GM18858 (cell line): ENCODE measurements around the gene FUCA2.

Source experiments
- ATAC-seq: cut with Tn5 transposase; IDR thresholded peaks from one replicate; pipeline ENCODE4 v1.9.1; 2021; ENCODE audit not compliant: unreplicated experiment

The FUCA2 gene

GRCh38 chr6:143510991-143511891 is at the start of gene FUCA2:
Gene FUCA2 (minus strand): TSS chr6:143511720. CDS start chr6:143511634, 86 bp downstream.
- peak; percentile 44 for ATAC-seq

DNA sequence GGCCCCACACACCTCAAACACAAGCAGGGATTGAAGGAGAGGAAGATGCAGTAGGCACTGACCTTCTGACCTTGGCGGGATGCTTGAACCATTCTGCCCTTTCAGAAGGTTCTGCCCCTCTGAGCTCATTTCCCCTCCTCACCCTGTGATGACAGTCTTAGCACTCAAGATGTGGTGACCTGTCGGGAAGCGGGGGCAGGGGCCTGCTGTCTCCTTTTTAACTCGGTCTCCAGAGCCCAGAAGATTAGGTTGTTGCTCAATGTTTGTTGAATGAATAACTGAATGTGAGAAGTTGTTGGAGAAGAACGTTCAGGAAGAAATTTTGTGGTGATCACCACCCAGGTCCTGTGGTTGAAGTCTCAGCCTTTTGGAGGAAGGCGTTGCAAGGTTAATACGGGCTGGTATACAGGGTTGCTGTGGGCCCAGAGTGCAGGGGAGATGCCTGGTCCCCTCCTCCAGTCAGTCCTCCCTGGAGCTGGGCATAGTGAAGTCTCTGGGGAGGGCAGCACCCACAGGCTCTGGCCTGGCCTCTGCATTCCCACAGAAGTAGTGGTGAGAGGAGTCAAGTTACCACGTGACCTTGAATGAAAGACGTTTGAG is 49.7 kb upstream of the FUCA2 start:
- no peak for ATAC-seq

- ATAC-seq: no peak
These were observed 47.6 kb upstream of the FUCA2 start for GRCh38 chr6:143559051-143559660.

- ATAC-seq: no peak
These were observed 45.0 kb upstream of the FUCA2 start for GRCh38 chr6:143556529-143556928.

DNA sequence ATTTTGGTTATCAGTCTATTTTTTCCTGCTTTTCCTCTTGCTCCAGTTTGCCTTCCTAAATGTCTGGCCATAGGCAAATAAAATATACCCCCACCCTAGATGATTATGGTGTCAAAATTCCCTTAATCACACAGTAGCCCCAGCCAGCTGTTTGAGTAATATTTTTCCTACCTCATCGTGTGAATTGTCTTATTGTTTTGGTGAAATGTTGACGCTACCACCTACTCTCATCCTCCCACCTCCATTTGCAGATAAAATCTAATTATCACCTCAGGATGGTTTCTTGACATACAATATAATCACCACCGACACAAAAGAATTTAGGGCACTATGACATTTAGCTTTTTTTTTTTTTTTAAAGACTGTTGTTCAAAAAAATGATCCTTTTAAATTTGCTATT is 44.1 kb upstream of the FUCA2 start:
- ATAC-seq: no peak

DNA sequence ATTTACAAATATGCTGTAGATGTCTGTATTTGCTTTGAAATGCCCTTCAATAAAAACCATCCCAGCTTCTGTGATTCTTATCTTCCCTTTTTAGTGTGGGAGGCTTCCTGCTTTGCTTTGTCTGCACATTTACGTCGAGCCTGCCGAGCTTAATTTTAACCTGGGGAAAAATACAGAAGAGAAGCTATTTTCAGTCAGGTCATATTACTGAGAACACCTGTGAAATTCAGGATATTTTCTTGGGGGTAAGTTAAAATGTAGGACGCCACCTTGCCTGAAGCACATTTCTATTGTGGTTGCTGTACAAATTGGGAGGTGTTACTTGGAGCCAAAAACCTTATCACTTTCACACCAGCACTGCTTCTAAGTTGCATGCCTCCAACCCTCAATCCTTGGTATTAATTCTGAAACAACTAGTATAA is 43.6 kb upstream of the FUCA2 start:
- no peak for ATAC-seq

GRCh38 chr6:143553337-143553736 is 41.8 kb upstream of the FUCA2 start:
- no peak for ATAC-seq

- ATAC-seq: peak; percentile 38
These were observed 38.4 kb upstream of the FUCA2 start for GRCh38 chr6:143549949-143550268.

GRCh38 chr6:143549221-143549948 is 37.9 kb upstream of the FUCA2 start:
- ATAC-seq: peak; percentile 61

- no peak for ATAC-seq
These were observed 35.1 kb upstream of the FUCA2 start for GRCh38 chr6:143546599-143546998.

GRCh38 chr6:143545976-143546547 is 34.5 kb upstream of the FUCA2 start:
- no peak for ATAC-seq

DNA sequence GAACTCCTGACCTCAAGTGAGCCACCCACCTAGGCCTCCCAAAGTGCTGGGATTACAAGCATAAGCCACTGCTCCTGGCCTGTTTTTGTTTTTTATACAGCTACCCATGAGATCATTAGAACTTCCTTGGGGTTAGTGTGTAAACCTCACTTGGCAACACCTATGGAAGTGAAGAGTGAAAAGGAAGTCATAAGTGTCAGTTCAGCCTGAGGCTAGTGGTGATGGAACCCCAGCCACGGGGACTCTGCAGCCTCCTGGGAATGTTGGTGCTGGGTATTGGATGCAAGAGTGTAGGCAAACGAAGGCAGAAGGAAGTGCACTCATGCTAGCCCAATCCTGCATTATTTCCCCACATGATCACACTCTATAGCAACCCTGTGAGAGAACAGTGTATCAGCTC is 33.6 kb upstream of the FUCA2 start:
- no peak for ATAC-seq

DNA sequence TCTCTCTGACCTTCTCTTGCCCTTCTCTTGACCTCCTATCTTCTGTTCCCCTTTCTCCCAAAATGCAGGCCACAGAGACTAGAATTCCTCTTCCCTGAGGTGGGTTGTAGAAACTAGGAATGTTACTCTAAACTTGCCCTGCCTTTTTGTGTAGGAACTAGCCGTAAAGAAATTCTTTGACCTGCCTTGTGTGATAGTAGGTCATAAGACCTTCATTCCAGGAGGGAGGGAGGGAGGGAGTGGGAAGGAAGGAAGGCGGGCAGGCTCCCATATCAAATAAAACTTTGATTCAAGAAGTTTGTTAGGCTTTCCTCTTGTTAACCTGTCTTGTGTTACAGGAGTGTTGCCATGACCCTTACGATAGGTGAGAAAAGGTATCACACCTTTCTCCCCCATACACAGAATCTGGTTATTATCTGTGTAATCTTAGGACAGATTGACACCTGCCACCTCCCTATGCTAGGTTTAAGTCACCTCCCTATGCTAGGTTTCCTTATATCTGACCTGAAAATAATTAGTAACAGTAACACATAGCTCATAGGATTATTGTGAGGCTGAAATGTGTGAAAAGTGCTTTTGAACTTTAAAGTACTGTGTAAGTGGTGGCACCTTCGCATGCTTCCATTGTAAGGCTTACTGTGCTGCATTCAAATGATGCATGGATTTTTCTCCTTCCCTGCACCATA is 32.6 kb upstream of the FUCA2 start:
- no peak for ATAC-seq

GRCh38 chr6:143543435-143543834 is 31.9 kb upstream of the FUCA2 start:
- ATAC-seq: no peak

DNA sequence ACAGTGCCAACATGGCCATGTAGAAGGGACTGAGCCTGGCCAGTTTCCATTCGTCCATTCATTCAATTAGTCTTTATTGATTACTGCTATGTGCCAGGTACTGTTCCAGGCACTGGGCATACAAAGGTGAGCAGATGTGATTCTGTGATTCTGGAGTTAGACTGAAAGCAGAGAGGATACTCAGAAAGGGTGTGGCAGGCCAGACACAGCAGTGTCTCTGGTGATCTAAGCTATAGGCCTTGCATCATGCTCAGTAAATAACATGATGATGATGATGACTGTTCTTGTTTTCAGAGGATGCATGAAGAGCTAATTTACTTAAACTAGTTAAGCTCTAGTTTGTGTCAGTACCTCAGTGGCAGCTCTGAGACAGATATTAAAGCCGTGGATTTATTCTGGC is 31.4 kb upstream of the FUCA2 start:
- ATAC-seq: no peak

- ATAC-seq: no peak
These were observed 28.7 kb upstream of the FUCA2 start for GRCh38 chr6:143540192-143540591.

- no peak for ATAC-seq
These were observed 28.2 kb upstream of the FUCA2 start for GRCh38 chr6:143539734-143540133.

GRCh38 chr6:143539106-143539505 is 27.6 kb upstream of the FUCA2 start:
- ATAC-seq: no peak

- no peak for ATAC-seq
These were observed 26.9 kb upstream of the FUCA2 start for GRCh38 chr6:143538374-143538773.

- peak; percentile 51 for ATAC-seq
These were observed 25.6 kb upstream of the FUCA2 start for GRCh38 chr6:143536866-143537691.
